ENCODE data around the gene CYSLTR1.

GRCh38 chrX:78315745-78316144 lies 11.7 kb downstream of the CYSLTR1 start:
- no peak for TF ChIP-seq CTCF (IDR thresholded peaks at IDR 0.05)
- TF ChIP-seq POLR2A (IDR thresholded peaks at IDR 0.05) = no peak
